Activated CD8-positive, alpha-beta T cell treated with anti-CD3 and anti-CD28 coated beads for 36 hours (primary cell): ENCODE data around the gene GUCY2C. TPM values are rescaled to one million over a fixed set of nuclear protein-coding genes. Genes with fewer than 3 reads are reported as not detected.

Experiments used
- ATAC-seq: fragments of 200-7000 bp; cut with Tn5 transposase; one replicate; pipeline ENCODE4 v1.10.0; 2021; ENCODE audit warnings: mild to moderate bottlenecking, moderate library complexity
- CTCF ChIA-PET: fragments of 350-600 bp; sonication (Branson Sonifier 250); formaldehyde crosslinking; loops from one replicate; lab custom pipeline; 2021; ENCODE audit warnings: antibody characterized with exemption; lab: Charles Lee
- POLR2A ChIA-PET: fragments of 350-600 bp; sonication (Branson Sonifier 250); formaldehyde crosslinking; loops from one replicate; lab custom pipeline; 2021; ENCODE audit warnings: antibody characterized with exemption; lab: Charles Lee
- DNase-seq: peaks from one replicate; pipeline ENCODE4 v3.0.0-alpha.2; 2020
- H3K27ac Mint-ChIP-seq: one replicate; pipeline ENCODE4 v1.8.0; 2021; ENCODE audit warnings: mild to moderate bottlenecking, mixed read lengths
- H3K27me3 Mint-ChIP-seq: one replicate; pipeline ENCODE4 v1.8.0; 2021; ENCODE audit warnings: mixed read lengths
- H3K36me3 Mint-ChIP-seq: one replicate; pipeline ENCODE4 v1.8.0; 2021; ENCODE audit warnings: low read depth, mixed read lengths
- H3K4me1 Mint-ChIP-seq: one replicate; pipeline ENCODE4 v1.8.0; 2021; ENCODE audit warnings: low read depth, mixed read lengths
- H3K4me3 Mint-ChIP-seq: one replicate; pipeline ENCODE4 v1.8.0; 2021; ENCODE audit warnings: mild to moderate bottlenecking, moderate library complexity, mixed read lengths
- H3K9me3 Mint-ChIP-seq: one replicate; pipeline ENCODE4 v1.8.0; 2021; ENCODE audit warnings: mixed read lengths
- CTCF ChIP-seq: fragments of 200-600 bp; IDR thresholded peaks from one replicate; pipeline ENCODE4 v1.8.0; 2022; ENCODE audit warnings: antibody characterized with exemption, mild to moderate bottlenecking
- intact Hi-C: fragments of 100-400 bp; cut with micrococcal nuclease; formaldehyde crosslinking; loops from one replicate; pipeline ENCODE4 v1.10.0; 2022
- total RNA-seq, 2 experiments: library from RNA; stranded (reverse); gene quantifications; one replicate each; pipeline ENCODE4 v1.2.3, GENCODE V29; 2021

GUCY2C gene
- total RNA-seq, 2 experiments from 2014 or later: not detected

- no peak for DNase-seq
- H3K9me3 Mint-ChIP-seq: peaks cover 10% of the 10 kb centered on the region
- TF ChIP-seq CTCF: no peak
- ATAC-seq: no peak
- ChIA-PET POLR2A (no interaction called here), CTCF (interaction anchor here (1.5 to 2.6 kb wide), 2 partner anchors 8 to 38 kb away, joined by 3 to 18 read pairs; no protein-coding TSS in a partner anchor)
- H3K4me1 Mint-ChIP-seq: no peaks in the 10 kb centered on the region
- no peak overlapping the region for H3K27ac Mint-ChIP-seq
- no peak overlapping the region for H3K4me3 Mint-ChIP-seq
- intact Hi-C loops: no loop called here
- H3K36me3 Mint-ChIP-seq: no peaks in the 10 kb centered on the region
- peaks cover 11% of the 10 kb centered on the region for H3K27me3 Mint-ChIP-seq
Measured at GRCh38 chr12:14731821-14732220, 35.4 kb upstream of the GUCY2C start.

GRCh38 chr12:14729586-14729985 lies 33.2 kb upstream of the GUCY2C start:
- DNase-seq: no peak
- peaks cover 16% of the 10 kb centered on the region for H3K9me3 Mint-ChIP-seq
- H3K4me1 Mint-ChIP-seq: peaks cover 2% of the 10 kb centered on the region
- no peak for TF ChIP-seq CTCF
- ATAC-seq: no peak
- CTCF ChIA-PET: no interaction called here
- POLR2A ChIA-PET: no interaction called here
- intact Hi-C loops: no loop called here
- H3K36me3 Mint-ChIP-seq: no peaks in the 10 kb centered on the region
- H3K27ac Mint-ChIP-seq: no peak overlapping the region
- H3K4me3 Mint-ChIP-seq: no peak overlapping the region
- peaks cover 12% of the 10 kb centered on the region for H3K27me3 Mint-ChIP-seq

- H3K4me3 Mint-ChIP-seq: no peak overlapping the region
- POLR2A ChIA-PET: interaction anchor here (0.8 to 1.4 kb wide), 3 partner anchors 46 to 113 kb away, joined by 3 to 5 read pairs (median 3); no protein-coding TSS in a partner anchor
- H3K36me3 Mint-ChIP-seq: no peaks in the 10 kb centered on the region
- ATAC-seq: peak; percentile 77
- DNase-seq: peak; percentile 70
- H3K27me3 Mint-ChIP-seq: peaks cover 10% of the 10 kb centered on the region
- H3K27ac Mint-ChIP-seq: no peak overlapping the region
- TF ChIP-seq CTCF: peak; percentile 91
- peaks cover 9% of the 10 kb centered on the region for H3K9me3 Mint-ChIP-seq
- intact Hi-C loops: loop anchor here (5.0 kb wide), 2 partner anchors 274 to 499 kb away; partner anchors contain the start of gene RERG
- H3K4me1 Mint-ChIP-seq: peaks cover 3% of the 10 kb centered on the region
- CTCF ChIA-PET: interaction anchor here (0.6 to 4.0 kb wide), 38 partner anchors 9 to 800 kb away, joined by 3 to 21 read pairs (median 4); partner anchors contain the start of genes GUCY2C and RERG
Measured at GRCh38 chr12:14723763-14724162, 27.4 kb upstream of the GUCY2C start.

- DNase-seq (peak; percentile 69), ATAC-seq (peak; percentile 79)
- CTCF ChIA-PET: interaction anchor here (0.7 to 2.1 kb wide), 16 partner anchors 21 to 532 kb away, joined by 3 to 10 read pairs (median 4); a partner anchor contains a TSS
- H3K27me3 Mint-ChIP-seq: peaks cover 3% of the 10 kb centered on the region
- peaks cover 5% of the 10 kb centered on the region for H3K4me1 Mint-ChIP-seq
- no peaks in the 10 kb centered on the region for H3K9me3 Mint-ChIP-seq
- POLR2A ChIA-PET: no interaction called here
- no peak overlapping the region for H3K27ac Mint-ChIP-seq
- no peaks in the 10 kb centered on the region for H3K36me3 Mint-ChIP-seq
- intact Hi-C loops: loop anchor here (1.0 to 5.0 kb wide), 2 partner anchors 87 to 480 kb away; no protein-coding TSS in a partner anchor
- peak; percentile 66 for TF ChIP-seq CTCF
- no peak overlapping the region for H3K4me3 Mint-ChIP-seq
Measured at GRCh38 chr12:14716848-14717444, 20.5 kb upstream of the GUCY2C start.

- Mint-ChIP-seq H3K27ac (no peak overlapping the region), H3K4me1 (peaks cover 5% of the 10 kb centered on the region), H3K36me3 (no peaks in the 10 kb centered on the region), H3K9me3 (no peaks in the 10 kb centered on the region), H3K27me3 (peaks cover 3% of the 10 kb centered on the region), H3K4me3 (no peak overlapping the region)
- DNase-seq (no peak), ATAC-seq (no peak)
- ChIA-PET POLR2A (no interaction called here), CTCF (interaction anchor here (0.7 to 1.2 kb wide), 3 partner anchors 10 to 87 kb away, joined by 3 to 4 read pairs (median 4); no protein-coding TSS in a partner anchor)
- intact Hi-C loops: no loop called here
- no peak for TF ChIP-seq CTCF
Measured at GRCh38 chr12:14714437-14714836, 18.0 kb upstream of the GUCY2C start.
